ENCODE measurements around the gene BNC1. TPM values are rescaled to one million over a fixed set of nuclear protein-coding genes. Genes with fewer than 3 reads are reported as not detected.

The BNC1 gene, protein sequence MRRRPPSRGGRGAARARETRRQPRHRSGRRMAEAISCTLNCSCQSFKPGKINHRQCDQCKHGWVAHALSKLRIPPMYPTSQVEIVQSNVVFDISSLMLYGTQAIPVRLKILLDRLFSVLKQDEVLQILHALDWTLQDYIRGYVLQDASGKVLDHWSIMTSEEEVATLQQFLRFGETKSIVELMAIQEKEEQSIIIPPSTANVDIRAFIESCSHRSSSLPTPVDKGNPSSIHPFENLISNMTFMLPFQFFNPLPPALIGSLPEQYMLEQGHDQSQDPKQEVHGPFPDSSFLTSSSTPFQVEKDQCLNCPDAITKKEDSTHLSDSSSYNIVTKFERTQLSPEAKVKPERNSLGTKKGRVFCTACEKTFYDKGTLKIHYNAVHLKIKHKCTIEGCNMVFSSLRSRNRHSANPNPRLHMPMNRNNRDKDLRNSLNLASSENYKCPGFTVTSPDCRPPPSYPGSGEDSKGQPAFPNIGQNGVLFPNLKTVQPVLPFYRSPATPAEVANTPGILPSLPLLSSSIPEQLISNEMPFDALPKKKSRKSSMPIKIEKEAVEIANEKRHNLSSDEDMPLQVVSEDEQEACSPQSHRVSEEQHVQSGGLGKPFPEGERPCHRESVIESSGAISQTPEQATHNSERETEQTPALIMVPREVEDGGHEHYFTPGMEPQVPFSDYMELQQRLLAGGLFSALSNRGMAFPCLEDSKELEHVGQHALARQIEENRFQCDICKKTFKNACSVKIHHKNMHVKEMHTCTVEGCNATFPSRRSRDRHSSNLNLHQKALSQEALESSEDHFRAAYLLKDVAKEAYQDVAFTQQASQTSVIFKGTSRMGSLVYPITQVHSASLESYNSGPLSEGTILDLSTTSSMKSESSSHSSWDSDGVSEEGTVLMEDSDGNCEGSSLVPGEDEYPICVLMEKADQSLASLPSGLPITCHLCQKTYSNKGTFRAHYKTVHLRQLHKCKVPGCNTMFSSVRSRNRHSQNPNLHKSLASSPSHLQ
- 7.5 and 8.7 TPM in 2 replicates for total RNA-seq (2014; rRNA removed; shearing (Covaris generic))
- 4.1 and 4.3 TPM in 2 replicates for polyA plus RNA-seq (2016; fragmentation: Nextera tagmentation; extraction: Ambion mirVana)

DNA sequence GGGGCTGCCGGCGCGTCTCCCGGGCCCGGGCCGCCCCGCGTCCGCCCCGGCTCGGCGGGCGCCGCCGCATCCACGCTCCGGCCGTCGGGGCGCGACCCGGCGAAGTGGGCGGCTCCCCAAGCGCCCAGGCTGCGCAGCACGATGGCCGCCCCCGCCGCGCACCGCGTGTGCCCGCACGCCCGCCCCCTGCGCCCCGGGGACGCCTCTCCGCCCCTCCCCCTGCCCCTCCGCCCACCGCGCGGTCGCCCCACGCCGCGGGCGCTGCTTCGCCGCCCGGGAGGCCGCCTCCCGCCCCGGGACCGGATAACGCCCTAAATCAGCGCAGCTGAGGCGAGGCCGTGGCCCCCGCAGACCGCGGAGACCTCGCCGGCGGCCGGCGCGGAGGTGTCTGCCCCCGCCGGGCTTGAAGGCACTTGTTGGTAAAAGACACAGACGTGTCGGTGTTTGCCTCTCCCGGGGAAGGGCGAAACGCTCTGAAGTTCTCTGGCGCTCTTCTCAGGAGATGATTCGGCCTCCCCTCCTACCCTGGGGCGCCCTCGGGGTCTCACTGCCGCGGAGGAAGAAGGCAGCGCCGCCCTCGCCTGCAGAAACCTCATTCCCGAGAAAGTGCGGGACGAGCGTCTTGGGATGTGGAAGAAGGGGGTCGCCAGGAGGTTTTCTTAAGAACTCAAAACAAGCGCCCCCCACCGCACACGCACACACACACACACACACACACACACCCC, at the start of gene BNC1:
TSS of gene BNC1 (minus strand) at position 106 of the 725 bp plus-strand sequence. CDS start at position 70, 36 bp downstream.
- H3K9me2 ChIP-seq (ENCODE audit: insufficient read depth) = no peaks in the 10 kb centered on the region
- no peaks in the 10 kb centered on the region for H3K9me3 ChIP-seq (ENCODE audit: low read depth)
- peak within 1 kb of the TSS; percentile 90 for H3K9ac ChIP-seq
- H3K27me3 ChIP-seq (replicated peaks; ENCODE audit: insufficient read depth) = no peaks in the 10 kb centered on the region
- peak within 1 kb of the TSS; percentile 80 for H3K4me2 ChIP-seq (ENCODE audit: unreplicated experiment)
- TF ChIP-seq EZH2phosphoT487 (IDR thresholded peaks at IDR 0.05; ENCODE audit: insufficient read depth, low read depth) (no peak), EZH2 (IDR thresholded peaks at IDR 0.05; ENCODE audit: insufficient read depth, poor library complexity, severe bottlenecking) (no peak)
- H3K79me2 ChIP-seq (ENCODE audit: insufficient read depth) = peaks cover 45% of the 10 kb centered on the region
- peak within 1 kb of the TSS; percentile 84 for H2AFZ ChIP-seq
- DNase-seq = no peak
- no peaks in the 10 kb centered on the region for H4K20me1 ChIP-seq (ENCODE audit: insufficient read depth)
- 46 to 49% methylated on average over 57 to 63 of the region's 93 CpGs for WGBS, 2 experiments (ENCODE audit: low coverage in 1 of 2, low lambda C conversion rate in 2 of 2, missing lambda C conversion rate in 2 of 2)
- peaks cover 48% of the 10 kb centered on the region for H3F3A ChIP-seq (ENCODE audit: insufficient read depth)
- peaks cover 50% of the 10 kb centered on the region for H3K4me1 ChIP-seq (ENCODE audit: insufficient read depth)
- in situ Hi-C loops (cut with MboI) = no loop called here
- H3K27ac ChIP-seq = peak within 1 kb of the TSS; percentile 74
- peak within 1 kb of the TSS; percentile 78 for H3K4me3 ChIP-seq
- no peaks in the 10 kb centered on the region for H3K36me3 ChIP-seq (ENCODE audit: low read depth)

DNA sequence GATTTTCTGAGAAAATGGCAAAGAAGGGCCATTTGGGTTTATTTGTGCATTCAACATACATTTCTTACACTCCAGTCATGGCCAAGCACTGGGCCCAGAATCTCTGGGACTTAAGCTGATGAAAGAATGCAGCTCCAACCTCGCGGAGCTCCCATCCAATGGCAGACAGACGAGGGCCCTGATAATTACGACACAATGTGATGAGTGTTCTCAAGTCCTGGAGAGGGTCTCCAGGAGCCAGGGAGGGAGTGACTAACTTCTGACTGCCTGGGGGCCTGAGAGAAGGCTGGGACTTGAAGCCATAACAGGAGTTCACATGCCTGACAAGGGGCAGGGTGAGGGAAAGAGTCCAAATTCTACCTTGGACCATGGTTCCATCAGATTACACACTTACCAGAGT, 42.6 kb upstream of the BNC1 start:
- DNase-seq = no peak
- Histone ChIP-seq H3K79me2 (ENCODE audit: insufficient read depth) (no peaks in the 10 kb centered on the region), H3K9me2 (ENCODE audit: insufficient read depth) (no peaks in the 10 kb centered on the region), H4K20me1 (ENCODE audit: insufficient read depth) (no peaks in the 10 kb centered on the region), H3K27me3 (replicated peaks; ENCODE audit: insufficient read depth) (no peaks in the 10 kb centered on the region), H3K9ac (no peak overlapping the region), H3K4me1 (ENCODE audit: insufficient read depth) (peaks cover 14% of the 10 kb centered on the region), H2AFZ (no peak overlapping the region), H3F3A (ENCODE audit: insufficient read depth) (peaks cover 19% of the 10 kb centered on the region; the same call in 1 of the 2 replicates), H3K4me2 (ENCODE audit: unreplicated experiment) (no peak overlapping the region), H3K36me3 (ENCODE audit: low read depth) (no peaks in the 10 kb centered on the region), H3K9me3 (ENCODE audit: low read depth) (no peaks in the 10 kb centered on the region), H3K4me3 (no peak overlapping the region), H3K27ac (no peak overlapping the region)
- in situ Hi-C loops (cut with MboI) = no loop called here
- 63 to 73% methylated on average over 4 of the region's 4 CpGs for WGBS, 2 experiments (ENCODE audit: low coverage in 1 of 2, low lambda C conversion rate in 2 of 2, missing lambda C conversion rate in 2 of 2)
- TF ChIP-seq EZH2phosphoT487 (IDR thresholded peaks at IDR 0.05; ENCODE audit: insufficient read depth, low read depth) (no peak), EZH2 (IDR thresholded peaks at IDR 0.05; ENCODE audit: insufficient read depth, poor library complexity, severe bottlenecking) (no peak)

DNA sequence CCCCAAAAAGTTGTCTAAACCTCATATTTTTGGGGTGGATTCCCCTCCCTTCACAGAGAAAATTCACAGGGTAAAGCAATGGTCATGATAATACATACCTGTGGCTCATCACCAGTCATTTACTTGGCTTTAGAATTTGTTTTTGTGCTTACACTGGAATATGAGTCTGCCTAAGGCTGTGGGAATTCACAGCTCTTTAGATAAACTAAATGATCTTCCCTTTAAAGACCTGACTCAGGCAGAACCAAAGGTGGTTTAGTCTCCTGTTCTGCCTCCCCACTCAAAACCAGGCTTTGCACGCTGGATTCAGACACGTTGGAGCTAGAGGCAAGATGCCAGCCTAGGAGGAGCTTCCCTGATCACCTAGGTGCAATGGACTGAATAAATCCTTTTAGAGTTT, 40.3 kb upstream of the BNC1 start:
- Histone ChIP-seq H4K20me1 (ENCODE audit: insufficient read depth) (no peaks in the 10 kb centered on the region), H3K4me3 (no peak overlapping the region), H3K9ac (no peak overlapping the region), H3K27me3 (replicated peaks; ENCODE audit: insufficient read depth) (no peaks in the 10 kb centered on the region), H3K9me3 (ENCODE audit: low read depth) (no peaks in the 10 kb centered on the region), H3K9me2 (ENCODE audit: insufficient read depth) (no peaks in the 10 kb centered on the region), H3K4me1 (ENCODE audit: insufficient read depth) (peaks cover 23% of the 10 kb centered on the region), H3K36me3 (ENCODE audit: low read depth) (no peaks in the 10 kb centered on the region), H3F3A (ENCODE audit: insufficient read depth) (peaks cover 19% of the 10 kb centered on the region; the same call in 1 of the 2 replicates), H3K4me2 (ENCODE audit: unreplicated experiment) (no peak overlapping the region), H3K79me2 (ENCODE audit: insufficient read depth) (no peaks in the 10 kb centered on the region), H3K27ac (no peak overlapping the region), H2AFZ (no peak overlapping the region)
- DNase-seq = peak; percentile 15
- no peak for TF ChIP-seq EZH2 (IDR thresholded peaks at IDR 0.05; ENCODE audit: insufficient read depth, poor library complexity, severe bottlenecking)
- no peak for TF ChIP-seq EZH2phosphoT487 (IDR thresholded peaks at IDR 0.05; ENCODE audit: insufficient read depth, low read depth)
- in situ Hi-C loops (cut with MboI) = no loop called here
- 91 to 96% methylated on average over 2 of the region's 2 CpGs for WGBS, 2 experiments (ENCODE audit: low coverage in 1 of 2, low lambda C conversion rate in 2 of 2, missing lambda C conversion rate in 2 of 2)
